GM21576 (cell line): ENCODE results near the gene NRXN3.

Experiments used
- ATAC-seq: cut with Tn5 transposase; IDR thresholded peaks from one replicate; pipeline ENCODE4 v1.9.1; 2021; ENCODE audit warnings: mild to moderate bottlenecking, moderate library complexity; ENCODE audit not compliant: unreplicated experiment

NRXN3 gene

GRCh38 chr14:79040790-79041189 is 870.6 kb downstream of the NRXN3 start:
- no peak for ATAC-seq

GRCh38 chr14:79043194-79043889 is 873.2 kb downstream of the NRXN3 start:
- ATAC-seq: no peak

- ATAC-seq: no peak
These were observed 874.9 kb downstream of the NRXN3 start for GRCh38 chr14:79044894-79045624.

DNA sequence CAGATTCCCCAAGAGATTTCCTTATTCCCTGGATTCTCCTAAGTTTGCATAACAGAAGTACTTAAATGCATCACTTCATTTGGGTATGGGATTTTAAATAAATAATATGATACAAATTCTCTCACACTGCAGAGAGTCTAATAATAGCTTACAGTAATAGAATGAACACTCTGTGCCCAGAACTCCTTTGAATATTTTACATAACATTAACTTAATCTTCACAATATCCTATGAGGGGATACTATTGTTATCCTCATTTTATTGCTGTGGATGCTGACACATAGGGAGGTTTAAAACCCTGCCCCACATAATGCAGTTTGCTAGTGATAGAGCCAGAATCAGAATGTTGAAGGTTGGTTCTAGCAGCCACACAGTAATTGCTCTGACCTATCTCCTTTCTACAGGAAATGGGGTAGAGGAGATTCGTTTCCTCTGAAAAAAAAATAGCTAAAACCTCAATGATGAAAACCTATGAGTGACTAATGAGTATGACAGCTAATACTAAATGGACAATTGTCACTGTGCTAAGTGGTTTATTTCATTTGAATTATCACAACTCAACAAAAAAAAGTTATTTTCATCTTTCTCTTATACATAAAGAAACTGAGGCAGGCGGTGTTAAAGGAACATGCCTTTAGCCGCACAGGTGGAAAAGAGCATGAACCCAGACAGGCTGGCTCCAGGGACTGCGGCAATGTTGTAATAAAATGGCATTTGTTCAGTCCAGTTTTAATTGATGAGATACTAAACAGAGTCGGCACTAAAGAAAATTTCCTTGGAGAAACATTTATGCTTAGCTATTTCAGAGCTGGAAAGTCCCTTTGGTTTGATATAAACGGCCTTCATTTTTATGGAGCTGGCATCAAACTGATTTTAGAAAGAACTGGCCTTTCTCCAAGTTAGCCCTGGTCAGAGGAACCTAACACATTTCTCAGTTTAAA is 880.9 kb downstream of the NRXN3 start:
- ATAC-seq: no peak

- ATAC-seq: no peak
These were observed 881.6 kb downstream of the NRXN3 start for GRCh38 chr14:79051742-79052141.

DNA sequence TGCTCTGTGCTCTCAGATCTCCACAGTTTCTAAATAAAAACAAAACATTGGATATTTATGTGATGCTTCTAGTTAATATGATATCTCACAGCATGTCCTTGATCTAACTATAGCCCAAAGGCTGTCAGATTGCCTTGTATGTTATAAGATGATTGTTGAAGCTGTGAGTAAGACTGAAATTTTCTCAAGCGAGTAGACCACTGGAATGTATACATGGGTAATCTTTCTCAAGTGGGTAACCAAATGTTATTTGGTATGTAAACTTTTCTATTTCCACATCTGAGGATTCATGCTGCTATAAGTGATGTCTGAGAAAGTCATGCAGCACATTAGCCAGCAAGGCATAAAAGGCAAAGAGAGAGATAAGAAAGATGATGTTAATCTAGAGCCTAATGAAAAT is 886.7 kb downstream of the NRXN3 start:
- no peak for ATAC-seq

DNA sequence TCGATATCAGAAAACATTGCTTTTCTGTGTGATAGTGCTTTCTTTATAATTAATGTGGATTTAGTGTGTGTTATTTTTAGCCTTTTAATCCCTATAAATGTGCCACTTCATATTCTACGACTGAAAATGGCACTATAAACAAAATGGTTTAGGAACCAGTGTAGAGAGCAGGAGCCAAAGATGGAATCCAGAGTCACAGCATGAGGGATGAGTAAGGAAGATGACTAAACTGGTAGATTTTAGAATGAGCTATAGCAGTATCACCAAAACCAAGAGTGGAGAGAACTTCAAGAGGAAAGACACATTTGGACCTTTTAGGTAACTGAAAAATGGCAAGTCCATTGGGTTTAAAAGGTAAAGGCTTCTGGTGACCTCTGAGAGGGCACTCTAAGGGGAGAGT is 887.2 kb downstream of the NRXN3 start:
- no peak for ATAC-seq

DNA sequence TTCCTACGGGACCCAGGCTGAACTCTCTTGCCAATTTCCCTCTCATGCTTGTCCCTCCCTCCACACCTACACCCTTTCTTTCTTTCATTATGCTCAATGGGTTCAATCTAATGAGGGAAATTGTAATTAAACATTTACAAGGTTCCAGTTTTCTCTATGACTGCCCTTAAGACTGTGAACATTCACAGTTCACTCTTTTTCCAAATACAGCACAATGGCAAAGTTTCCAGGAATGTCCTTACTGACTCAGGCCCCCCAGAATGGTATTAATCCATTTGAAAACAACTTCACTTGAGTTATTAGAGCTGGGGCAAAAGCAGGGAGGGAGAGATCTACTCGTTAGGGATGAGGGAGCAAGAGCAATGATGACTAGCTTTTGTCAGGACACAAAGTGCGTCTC is 892.1 kb downstream of the NRXN3 start:
- ATAC-seq: no peak

GRCh38 chr14:79064214-79064613 is 894.0 kb downstream of the NRXN3 start:
- ATAC-seq: no peak

DNA sequence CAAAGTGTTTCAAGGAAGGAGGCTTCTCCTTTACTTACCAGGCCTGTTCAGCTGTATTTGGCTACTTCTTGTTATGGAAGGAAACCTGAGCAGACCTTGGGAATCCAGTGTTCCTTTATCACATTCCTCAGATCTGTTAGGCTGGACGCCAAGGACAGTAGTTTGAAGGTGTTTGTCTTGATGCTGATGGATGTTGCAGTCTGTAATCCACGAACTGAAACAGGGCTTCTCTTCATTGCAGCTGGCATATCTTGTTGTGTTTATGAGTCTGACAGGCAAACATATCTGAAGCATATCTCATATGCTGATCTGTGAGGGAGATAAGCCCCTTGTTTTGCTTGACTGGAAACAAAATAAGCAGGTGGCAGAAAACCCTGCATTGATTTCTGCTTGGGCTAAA is 904.3 kb downstream of the NRXN3 start:
- no peak for ATAC-seq

GRCh38 chr14:79076428-79076827 is 906.3 kb downstream of the NRXN3 start:
- ATAC-seq: no peak

DNA sequence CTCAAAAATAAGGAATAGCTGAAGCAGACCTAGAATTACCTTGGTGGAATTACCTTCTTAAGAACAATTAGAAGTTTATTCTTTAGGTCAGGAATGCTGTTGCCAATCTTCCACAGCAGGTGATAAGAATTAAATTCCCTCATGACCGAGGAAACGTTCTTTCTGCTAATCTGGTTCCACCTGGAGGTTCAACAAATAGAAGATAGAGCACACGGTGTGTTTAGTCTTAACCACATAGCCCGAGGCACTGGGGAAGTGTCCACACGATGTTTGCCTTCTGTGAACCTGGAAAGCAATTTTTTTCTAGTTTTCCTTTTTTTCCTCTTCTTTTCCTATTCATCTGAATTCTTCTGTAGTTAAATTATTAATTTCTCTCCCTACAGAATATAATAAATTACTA is 906.9 kb downstream of the NRXN3 start:
- ATAC-seq: no peak

DNA sequence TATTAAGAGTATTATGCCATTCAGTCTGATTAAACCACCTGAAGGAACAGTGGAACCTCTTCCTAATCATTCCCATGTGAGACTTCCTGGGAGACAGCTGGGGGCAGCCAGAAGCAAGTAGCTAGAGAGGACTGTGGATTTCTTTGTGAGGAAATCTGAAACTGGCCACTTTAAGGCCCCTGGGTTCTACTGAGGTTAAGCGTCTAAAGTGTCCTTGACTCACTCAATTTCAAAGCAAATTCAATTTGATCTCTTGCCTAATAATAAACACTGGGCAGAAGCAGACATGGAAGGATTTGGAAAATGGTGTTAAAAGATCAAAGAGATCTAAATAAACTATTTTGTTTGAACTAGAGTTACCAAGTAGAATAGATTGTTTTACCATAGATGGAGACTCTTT is 909.9 kb downstream of the NRXN3 start:
- no peak for ATAC-seq

GRCh38 chr14:79082883-79083282 is 912.7 kb downstream of the NRXN3 start:
- ATAC-seq: no peak

GRCh38 chr14:79083356-79083755 is 913.2 kb downstream of the NRXN3 start:
- no peak for ATAC-seq

DNA sequence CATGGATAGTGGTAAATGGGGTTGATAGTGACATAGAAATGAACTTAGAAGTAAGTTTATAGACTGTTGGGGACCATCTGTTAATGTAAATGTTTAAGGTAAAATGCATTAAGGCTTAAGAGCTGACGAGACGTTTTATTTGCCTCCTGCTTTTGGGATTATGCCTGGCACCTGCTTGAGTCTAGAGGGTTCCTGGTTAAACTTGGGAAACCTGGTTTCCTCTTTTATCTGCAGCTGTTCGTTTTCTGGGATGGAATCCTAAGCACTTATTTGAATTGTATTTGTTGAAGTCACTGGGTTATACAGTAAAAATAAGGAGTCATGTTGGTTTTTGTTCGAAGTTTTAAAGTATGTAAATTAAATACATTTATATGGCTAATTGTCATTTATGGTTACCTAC is 914.7 kb downstream of the NRXN3 start:
- ATAC-seq: no peak

DNA sequence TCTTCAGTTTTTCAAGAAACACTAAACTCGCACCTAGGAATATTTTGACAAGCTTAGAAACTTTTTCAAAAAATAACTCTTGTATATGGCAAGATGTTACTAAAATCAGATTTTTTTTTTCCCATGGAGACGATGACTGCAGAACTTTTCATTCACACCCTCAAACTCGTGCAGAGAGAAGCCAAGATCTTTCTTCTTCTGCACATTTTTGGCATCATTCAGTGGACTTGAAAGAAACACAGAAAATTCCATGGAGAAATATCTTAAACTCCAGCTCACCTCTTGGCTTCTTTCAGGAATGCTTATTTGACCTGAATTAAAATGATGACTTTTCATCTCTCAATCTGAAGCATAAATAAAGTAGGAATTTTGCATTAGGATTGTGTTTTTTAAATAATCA is 919.4 kb downstream of the NRXN3 start:
- ATAC-seq: no peak

- ATAC-seq: no peak
These were observed 920.5 kb downstream of the NRXN3 start for GRCh38 chr14:79090641-79091180.

DNA sequence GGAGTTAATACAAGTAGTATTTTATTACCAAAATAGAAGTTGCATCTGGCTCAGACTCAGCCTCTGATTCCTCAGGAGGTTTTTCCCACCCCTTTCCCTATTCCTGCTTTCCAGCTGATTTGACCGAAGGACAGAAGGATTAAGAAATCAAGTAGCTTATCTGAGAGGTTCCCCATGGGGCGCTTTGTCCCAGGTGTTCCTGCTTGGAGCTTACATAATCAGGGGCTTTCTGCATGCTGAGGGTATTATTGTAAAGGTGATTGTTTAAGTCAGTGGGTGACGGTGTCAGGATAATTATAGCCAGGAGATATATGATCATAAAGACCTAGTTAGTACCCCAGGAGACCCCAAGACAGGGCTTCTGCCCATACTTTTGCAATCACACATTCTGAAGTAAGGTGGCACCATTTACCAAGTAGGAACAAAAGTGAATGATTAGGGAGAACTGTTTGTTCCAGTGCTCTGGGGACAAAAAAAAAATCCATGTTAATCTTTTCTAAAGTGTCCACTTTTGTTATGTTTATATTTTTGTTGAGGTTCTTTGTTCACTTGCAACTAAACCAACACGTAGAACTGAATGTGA is 921.3 kb downstream of the NRXN3 start:
- ATAC-seq: no peak

DNA sequence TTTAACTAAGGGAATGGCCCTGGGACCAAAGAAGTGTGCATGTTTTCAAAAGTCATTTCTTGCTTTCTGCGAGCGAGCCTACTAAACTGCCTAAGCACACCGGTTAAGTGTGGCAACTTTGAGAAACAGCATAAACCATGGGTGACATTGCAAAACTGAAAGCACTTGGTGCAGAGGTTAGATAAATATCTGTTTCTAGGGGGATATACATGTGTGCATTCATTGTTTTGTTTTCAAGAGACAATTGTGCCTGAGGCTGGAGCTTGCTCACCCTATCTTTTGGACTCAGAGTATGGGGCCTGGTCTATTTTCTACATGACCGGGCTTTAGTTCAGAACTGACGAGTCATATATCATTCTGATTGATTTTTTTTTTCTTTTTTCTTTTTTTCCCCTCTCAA is 923.4 kb downstream of the NRXN3 start:
- no peak for ATAC-seq

DNA sequence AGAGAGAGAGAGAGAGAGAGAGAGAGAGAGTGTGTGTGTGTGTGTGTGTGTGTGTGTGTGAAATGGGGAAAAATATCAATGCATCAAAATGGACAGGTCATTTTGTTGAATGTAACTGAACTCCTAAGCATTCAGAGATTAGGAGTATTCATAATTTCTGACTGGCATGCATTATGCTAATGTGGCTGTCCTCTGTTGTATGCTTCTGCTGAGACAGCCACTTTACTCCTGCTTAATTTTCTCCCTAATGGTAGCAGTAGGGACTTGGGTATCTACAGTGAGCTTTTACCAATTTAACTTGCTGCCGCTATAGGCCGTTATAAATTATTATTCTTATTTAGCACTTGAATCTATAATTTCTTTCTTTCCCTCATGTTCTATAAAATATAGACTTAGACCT is 924.8 kb downstream of the NRXN3 start:
- ATAC-seq: no peak
